Measurements from ENCODE around the gene GSG1L.

The GSG1L gene

DNA sequence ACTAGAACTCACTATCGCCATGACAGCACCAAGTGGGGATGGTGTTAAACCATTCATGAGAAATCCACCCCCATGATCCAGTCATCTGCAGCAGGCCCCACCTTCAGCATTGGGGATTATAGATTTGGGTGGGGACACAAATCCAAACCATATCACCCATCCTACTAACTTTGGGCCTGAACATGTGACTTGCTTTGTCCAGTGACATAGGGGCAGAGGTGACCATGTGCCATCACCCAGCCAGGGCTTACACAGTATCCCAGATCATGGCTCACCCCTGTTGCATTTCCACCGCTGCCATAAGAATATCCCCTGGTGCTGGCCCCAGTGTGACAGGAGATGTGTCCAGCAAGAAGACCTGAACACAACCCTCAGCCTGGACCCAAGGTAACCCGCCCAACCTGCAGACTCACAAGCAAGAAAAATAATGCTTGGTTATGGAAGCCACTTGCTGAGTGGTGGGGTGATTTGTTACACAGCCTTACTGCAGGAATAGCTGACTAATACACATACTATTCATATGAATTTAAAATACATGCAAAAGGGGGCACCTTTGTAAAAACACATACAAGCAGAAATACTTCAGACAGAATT is 130.9 kb downstream of the GSG1L start:
- no peak for DNase-seq

DNA sequence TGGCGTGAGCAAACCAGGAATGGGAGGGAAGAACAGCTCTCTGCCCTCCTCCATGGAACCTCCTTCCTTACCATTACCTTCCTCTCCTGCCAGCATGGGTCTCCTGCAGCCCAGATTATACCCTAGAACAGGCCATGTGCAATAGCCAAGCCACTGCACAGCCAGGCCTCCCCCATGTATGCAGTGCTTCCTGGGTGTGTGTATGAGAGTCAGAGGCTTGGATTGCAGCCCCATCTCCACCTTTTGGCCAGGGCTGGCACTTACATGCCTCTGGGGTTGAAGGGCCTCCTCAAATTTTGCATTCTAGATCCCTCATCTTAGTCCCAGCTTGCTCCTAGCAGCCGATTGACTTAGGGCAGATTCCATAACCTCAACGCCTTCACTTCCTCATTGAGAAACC is 133.7 kb downstream of the GSG1L start:
- DNase-seq, result no peak

DNA sequence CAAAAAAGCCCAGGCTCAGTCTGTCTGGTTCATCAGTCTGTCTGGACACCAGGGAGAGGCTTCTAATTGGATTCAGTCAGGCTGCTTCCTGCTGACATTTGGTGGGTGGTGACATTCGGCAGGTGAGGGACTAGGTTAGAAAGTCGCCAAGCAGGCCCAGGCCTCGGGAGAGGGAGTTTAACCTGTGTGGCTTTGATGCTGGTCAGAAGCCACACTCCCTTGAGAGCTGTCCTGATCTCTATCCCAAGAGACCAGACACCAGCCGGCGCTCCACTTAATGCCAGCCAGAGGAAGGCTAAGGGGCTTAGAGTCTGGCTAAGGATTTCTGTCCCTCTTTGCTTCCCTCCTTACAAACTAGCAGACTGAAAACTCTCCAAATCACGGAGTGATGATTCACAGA is 135.0 kb downstream of the GSG1L start:
- DNase-seq, result no peak

DNA sequence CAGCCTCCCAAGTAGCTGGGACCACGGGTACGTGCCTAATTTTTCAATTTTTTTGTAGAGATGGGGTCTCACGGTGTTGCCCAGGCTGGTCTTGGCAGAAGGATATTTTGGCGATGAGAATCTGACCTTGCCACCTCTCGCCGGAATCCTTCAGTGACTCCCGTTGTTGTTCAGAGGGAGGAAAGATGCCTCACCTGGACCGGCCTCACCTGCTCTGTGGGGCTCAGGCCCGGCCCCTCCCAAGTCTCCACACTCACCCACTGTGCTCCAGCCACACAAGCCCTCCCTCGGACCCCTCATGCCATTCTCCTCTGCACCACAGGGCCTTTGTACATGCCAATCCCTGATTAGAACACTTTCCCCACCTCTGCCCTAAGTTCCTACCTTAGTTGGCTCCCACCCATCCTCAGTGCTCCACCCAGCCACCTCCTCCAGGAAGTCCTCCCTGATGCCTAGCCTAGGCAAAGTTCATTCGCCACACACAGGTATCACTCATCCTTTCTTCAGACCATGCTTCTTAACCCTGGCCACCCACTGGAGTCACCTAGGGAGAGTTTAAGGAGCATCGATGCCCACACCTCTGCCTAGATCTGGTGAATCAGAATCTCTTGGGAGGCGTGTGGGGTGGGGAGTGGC is 136.1 kb downstream of the GSG1L start:
- no peak for DNase-seq

DNA sequence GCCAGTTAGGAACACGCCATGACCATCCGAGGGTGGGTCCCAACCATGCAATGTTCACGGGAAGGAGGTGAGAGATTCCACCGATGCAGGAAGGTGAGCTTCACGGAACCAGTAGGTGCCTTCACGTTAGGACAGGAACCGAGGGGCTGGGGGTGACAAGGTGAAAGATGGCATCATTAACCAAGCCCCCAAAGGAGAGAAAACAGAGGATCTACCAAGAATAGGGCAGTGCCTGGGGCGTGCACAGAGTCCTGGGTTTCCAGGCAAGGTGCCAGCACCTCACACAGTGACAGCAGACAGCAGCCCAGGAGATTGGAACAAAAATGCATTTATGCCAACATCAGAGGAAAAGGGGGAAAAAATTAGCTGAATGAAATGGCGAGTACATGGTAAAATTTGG is 137.9 kb downstream of the GSG1L start:
- no peak for DNase-seq

DNA sequence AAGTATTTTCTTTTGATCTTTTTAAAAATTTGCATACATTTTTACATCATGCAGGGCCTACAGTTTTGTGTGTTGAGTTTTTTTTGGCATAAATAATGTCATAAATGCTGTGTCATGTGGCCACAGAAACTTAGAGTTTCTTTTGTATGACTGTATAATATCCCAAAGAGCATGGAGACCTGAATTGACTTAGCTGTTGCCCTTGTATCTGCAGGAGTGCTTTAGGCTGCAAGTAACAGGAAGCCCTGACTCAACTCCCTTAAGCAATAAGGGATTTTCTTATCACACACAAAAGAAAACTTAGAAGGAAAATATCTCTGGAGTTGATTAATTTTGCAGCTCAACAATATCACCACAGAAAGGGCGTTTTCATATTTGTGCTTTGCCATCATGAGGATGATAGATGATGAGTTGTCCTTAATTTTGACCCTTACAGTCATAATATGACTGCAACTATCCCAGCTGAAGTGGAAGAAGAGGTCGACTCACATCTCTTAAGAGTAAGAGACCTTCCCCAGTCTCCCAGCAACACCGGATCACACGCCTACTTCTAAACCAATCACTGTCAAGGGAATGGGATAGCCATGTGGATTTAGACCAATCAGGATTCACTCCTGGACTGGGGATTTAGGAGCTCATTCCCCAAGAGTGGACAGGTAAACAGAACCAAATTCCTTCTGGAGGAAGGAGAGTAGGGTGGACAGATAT is 138.9 kb downstream of the GSG1L start:
- DNase-seq, result no peak

DNA sequence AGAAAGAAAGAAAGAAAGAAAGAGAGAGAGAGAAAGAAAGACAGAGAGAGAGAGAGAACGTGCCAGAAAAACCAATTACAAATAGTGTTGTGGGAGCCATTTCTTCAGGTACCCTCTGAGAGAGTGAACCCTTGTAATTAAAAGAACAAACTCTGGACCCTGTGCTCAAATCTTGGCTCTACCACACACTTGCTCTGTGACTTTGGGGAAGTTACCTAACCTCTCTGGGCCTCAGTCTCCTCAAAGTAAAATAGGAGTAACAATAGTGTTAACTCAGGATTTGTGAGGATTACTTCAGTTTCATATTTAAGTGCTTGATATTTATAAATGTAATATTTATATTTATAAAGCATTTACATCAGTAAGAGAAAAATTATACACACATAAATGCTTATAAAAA is 139.8 kb downstream of the GSG1L start:
- DNase-seq, result no peak

DNA sequence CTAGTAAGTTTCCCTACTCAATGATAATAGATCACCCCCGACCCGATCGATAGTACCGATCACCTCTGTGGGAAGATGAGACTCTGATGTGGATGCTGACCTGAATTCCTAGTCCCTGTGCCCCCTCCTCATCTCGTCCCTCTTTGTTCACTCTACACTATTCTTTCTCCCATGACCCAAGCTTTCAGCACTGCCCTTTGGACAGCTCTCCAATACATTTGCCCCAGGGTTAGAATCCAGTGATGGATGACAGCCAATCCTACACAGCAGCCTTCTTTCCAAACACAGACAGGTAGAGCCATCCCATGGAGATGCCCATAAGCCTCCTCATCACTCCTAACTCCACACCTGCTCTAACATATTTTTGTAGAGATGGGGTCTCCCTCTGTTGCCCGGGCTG is 141.1 kb downstream of the GSG1L start:
- no peak for DNase-seq

DNA sequence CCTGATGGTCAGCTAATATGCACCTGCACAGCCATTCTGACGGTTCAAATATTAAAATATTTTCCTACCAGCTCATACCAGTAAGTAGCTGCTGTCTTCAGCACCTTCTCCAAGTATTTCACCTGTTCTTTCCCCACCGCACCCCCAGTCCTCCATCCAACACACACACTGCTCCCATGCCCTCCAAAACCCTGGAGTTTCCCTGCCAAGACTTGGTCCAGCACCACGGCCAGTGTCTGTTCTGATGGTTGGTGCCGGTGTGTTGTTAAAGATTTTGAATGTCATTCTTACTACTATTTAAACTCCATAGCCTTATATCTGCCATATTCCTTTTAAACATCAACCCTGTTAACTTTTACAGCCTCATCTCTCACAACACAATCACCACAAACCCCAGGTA is 142.4 kb downstream of the GSG1L start:
- DNase-seq, result no peak

DNA sequence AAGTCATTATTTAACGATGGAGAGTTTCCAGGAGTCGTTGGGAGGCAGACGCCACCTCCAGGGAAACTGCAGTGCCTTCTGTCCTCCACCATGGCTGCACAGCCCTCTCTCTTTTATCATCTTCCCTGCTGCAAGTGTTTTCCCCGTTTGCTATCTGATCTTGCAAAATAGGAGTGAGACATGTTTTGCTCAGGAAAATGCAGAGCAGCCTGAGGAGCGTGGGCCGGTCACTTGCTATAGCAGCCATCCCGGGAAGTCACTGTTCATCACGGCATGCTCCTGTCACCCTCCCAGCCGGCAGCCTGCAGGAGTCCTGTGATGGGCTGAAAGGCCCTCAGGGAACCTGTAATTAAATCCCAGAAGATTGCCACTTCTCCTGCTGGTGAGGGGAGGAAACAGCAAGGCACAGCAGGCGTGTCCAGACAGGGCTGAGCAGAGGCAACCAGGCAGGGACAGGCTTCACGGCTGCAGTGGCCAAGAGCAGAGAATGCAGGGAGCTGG is 143.1 kb downstream of the GSG1L start:
- peak; percentile 51 for DNase-seq

DNA sequence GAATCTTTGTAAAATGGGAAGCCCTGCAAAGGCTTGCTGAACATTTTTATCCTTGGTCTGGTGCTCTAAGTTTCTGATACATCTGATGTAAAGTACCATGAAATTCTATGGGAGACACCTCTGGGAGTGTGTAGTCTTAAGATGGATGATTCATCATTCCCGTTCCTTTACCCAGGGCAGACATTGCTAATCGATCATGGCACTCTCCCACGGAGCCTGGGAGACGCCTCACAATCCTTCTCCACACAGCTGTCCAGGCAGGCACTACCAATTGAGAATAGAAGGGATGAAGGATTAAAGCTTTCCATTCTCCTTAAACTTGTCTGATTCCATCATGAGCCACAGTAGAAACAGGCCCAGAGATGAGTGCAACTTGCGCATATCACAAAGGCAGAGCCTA is 144.8 kb downstream of the GSG1L start:
- no peak for DNase-seq

DNA sequence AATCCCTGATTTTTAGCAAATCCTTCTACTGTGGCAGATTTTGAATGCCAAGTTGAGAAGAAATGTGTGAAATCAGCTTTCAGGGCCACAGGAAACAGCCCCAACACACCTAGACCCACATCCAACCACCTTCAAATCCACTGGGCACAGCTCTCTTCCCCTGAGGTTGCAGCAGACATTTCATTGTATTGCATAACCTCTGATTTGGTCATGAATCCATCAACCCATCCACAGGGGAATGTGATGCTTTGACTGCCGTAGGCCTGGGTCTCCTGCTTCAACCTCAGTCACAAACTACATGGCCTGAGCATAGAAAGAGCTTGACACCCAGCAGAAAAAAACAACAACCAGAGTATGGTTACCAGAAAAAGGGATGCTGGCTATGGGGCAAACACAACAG is 145.6 kb downstream of the GSG1L start:
- DNase-seq, result no peak

DNA sequence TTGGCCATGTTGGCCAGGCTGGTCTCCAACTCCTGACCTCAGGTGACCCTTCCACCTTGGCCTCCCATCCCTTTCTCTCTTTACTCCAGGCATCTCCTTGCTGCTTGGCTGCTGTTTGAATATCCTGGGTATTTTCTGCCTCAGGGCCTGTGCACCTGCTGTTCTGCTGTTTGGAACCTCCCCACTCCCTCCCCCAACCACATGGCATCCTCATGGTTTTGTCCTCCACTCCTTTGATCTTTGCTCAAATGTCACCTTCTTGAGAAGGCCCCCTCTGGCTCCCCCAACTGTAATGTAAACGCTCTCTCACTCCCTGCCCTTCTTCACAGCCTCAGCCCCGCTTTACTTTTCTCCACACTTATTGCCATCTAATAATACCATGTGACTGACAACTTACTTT is 152.0 kb downstream of the GSG1L start:
- no peak for DNase-seq

DNA sequence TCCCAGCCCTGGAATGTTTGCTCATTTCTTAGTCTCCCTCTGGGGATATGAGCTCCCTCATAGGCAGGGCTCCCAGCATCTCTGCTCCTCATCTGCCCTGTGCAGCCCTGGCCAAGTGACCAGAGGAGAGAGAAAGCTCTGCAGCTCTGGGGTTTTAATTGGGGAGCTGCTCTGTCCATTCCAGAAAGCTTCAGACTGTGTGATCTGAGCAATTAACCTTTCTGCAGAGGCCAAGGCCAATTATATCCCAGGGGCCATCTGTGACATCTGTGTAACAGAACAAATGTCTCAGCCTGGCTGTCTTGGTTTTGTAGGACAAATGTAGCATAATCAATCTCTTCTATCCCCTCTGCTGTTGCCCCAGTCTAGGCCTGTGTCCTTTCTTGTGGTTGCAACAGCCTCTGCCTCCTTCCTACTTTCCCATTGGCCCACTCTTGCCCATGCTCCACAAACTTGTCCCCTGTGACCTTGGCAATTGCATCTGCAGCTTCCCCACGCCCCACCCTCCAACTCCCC is 156.0 kb downstream of the GSG1L start:
- DNase-seq, result no peak

DNA sequence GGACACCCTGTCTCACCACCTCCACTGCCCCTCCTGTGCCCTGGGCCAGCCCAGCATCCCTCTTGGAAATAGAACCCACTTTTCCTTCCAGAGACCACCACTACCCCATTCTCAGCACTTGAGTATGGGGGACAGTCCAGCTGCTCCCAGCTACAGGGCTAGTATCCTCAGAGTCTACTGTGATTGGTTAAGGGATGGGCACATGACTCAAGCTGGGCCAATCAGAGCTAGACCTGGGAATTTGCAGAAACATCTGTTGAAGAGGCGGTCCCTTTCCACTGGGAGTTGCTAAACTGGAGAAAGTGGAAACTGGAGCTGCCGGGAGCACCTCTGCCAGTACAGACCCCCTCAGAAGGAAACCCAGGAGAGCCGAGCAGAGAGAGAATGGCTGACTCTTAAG is 156.6 kb downstream of the GSG1L start:
- no peak for DNase-seq

DNA sequence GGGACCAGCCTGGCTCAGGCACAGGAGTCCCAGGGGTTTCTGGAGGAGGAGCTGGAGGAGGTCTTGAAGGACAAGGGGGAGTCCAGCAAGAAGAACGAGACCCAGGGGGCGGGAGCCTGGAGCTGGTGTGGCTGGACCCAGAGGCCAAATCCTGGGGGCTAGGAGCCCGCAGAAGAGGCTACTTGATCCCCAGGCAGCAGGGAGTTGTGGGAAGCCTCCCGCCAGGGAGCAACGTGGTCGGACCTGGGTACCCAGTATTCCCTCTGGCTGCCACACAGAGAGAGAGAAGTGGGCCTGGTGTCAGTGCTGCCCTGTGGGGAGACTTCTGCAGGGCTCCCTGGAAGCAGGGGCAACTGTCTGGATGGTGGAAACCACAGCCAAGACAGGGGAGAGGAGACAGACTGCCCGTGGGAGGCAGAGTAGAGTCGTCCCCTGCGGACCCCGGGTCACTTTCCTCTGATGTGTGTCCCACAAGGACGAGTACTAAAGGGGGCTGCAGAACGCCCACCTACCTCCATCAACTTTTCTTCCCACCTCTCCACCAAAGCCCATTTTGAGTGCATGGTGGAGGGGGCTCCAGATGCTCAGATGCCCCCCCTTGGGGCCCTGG is 160.4 kb downstream of the GSG1L start:
- no peak for DNase-seq

DNA sequence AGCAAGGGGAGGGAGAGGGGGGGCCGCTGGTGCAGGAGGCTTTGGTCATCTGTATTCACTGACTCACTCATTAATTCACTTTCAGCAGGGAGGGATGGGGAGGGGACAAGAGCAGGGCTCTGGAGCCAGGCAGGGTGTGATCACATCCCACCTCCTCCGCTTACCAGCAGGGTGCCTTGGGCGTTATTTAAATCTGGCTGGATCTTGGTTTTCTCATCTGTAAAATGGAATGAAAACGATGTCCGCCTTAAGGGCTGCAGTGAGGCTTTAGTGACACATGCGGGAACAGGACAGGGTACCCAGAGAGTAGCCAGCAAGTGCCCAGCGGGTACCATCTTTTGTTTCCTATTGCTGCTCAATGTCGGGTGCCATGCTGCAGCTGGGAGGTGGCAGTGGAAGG is 161.0 kb downstream of the GSG1L start:
- no peak for DNase-seq

DNA sequence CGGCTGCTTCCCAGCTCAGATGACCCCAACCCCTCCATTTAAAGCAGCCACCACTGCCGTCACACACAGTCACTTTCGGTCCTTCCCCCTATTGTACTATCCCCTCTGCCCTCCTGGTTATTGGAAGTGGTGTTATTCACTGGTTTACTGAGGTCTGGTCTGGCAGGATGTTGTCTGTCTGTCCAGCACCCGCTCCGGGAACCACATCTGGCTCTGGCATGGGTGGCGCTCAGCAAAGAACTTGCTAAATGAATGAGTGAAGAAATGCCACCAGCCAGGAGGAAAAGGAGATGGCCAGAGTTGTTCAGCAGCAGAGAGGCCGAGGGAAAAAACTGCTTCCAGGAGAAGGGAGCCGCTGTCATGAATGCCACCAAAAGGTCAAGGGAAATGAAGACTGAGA is 161.6 kb downstream of the GSG1L start:
- DNase-seq, result no peak

DNA sequence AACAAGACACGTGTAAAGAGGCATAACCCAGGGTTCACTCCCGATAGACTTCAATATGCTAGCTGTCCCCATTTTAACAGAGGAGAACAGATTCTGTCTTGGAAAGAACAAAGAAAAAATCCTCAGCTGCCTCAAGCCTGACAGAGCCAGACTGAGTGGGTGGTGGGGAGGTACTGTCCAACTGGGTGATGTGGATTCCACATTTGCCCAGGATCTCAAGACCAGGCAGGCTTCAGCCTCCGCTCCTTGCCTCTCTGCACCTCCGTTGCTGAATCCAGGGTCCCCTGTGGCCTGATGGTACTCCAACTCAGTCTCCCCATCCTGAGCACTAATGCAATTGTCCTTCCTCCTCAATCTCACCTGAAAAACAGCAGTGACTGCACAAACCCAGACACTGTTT is 163.8 kb downstream of the GSG1L start:
- no peak for DNase-seq

DNA sequence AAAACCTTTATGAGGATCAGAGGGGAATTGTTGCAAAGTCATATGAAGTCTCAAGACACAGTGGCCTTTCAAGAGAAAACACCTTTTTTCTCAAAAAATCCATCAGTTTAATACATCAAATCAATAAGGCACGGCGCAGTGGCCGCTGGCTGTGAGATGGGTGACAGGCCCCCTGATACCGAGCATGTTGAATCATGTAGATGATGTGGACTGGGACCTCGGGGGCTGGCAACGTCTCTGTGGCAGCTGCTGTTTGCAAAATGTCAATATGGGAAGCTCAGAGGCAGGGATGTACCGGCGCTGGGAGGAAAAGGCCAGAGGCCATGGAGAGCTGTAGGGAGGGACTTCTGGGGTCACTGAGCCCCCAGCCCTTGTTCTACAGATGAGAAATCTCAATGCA is 169.1 kb downstream of the GSG1L start:
- no peak for DNase-seq

DNA sequence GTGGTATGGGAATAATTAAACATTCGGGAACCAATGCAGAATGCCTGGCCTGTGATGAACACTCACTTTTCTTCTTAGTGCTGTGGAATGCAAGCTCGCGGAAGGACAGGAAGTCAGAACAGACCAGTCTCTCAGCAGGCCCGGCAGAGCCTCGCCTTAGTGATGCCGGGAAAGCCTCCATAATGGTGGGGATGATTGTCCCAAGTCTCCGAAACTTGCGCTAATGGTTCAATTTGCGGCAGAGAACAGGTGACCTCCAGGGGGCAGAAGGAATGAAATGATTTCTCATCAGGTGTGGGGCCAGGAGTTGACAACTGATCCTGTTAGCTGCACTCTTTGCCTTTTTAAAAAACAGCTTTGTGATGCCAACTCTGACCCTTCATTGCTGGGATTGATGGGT is 170.6 kb downstream of the GSG1L start:
- DNase-seq, result no peak

DNA sequence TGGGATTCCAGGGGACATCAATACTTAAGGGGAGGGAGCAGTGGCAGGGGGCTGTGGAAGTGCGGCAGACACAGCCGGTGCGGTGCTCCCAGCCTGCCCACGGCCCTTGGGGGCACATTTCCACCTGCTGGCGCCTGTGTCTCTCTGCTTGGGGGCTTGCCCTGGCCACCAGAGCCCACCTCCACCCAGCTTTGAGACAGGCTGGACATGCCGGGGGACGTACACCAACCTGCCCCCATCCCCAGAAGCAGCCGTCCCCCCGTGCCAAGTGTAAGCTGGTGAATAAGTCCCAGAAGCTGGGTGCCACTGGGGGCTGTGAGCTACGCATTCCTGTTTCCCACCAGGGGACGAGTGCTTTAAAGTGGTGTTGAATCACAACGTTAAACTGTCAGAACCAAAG is 172.6 kb downstream of the GSG1L start:
- DNase-seq, result no peak

DNA sequence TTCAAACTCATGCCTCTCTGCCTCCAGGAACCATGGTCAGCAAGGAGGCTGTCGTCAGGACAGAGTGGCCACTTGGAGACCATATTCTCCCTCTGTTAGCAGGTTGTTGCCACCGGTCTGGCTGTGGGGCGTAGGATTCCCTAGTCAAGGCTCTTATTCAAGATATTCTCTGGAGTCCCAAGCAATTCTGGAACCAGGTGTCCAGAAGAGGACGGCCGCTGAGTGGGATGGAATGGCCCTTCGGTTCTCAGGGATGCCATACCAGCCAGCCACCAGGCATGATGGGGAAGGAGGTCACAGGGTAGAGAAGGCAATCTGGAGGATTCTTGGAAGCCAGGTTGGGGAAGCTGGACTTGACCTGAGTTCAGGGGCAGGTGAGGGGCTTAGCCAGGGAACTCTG is 173.5 kb downstream of the GSG1L start:
- DNase-seq, result no peak

DNA sequence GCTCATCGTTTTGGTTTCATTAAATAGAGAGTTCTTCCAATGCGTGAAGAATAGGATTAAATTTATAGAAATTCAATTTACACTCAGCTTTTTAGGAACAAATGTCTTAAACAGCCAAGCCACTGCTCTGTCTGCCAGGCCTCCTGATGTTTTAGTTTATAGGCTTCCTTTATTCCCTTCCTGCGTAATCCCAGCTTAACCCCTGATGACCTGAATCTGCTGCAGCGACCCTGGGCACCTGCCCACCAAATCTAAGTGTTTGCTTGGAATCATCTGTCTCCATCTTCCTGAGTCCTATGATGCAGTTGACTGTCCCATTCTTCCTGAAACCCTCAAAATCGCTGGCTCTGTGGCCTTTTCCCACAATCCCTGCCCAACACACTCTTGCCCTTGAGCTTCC is 179.9 kb downstream of the GSG1L start:
- no peak for DNase-seq
